Kidney (tissue), 14 donors: ENCODE data around the gene TCF12. TPM values are rescaled to one million over a fixed set of nuclear protein-coding genes. Genes with fewer than 3 reads are reported as not detected.

Experiments
- DNase-seq, 5 donors: peaks; one replicate each; pipeline ENCODE4 v3.0.0-alpha.2; 2013 to 2020
- FAIRE-seq: peaks from 2 replicates; lab custom pipeline; 2012; peaks lifted over from hg19 to GRCh38; lab: Jason Lieb, UNC
- H3K27ac ChIP-seq, 2 donors: one replicate each; pipeline ENCODE4 v1.7.0; 2013; ENCODE audit warnings: low read depth in 2 of 2, low read length in 2 of 2, inconsistent platforms in 1 of 2
- H3K27me3 ChIP-seq: one replicate; pipeline ENCODE4 v1.7.1; 2013; ENCODE audit warnings: low read length, inconsistent platforms; ENCODE audit not compliant: control insufficient read depth, insufficient read depth
- H3K36me3 ChIP-seq, 3 donors: one replicate each; pipeline versions ENCODE4 v1.7.0 to v1.7.1; 2013; ENCODE audit warnings: low read length in 3 of 3, control low read depth in 1 of 3, inconsistent platforms in 1 of 3; ENCODE audit not compliant: insufficient read depth in 3 of 3, control insufficient read depth in 2 of 3
- H3K4me1 ChIP-seq, 3 donors: one replicate each; pipeline versions ENCODE4 v1.7.0 to v1.7.1; 2013; ENCODE audit warnings: low read length in 3 of 3, inconsistent platforms in 1 of 3, low read depth in 1 of 3; ENCODE audit not compliant: control insufficient read depth in 2 of 3, insufficient read depth in 2 of 3
- H3K4me3 ChIP-seq, 3 donors: one replicate each; pipeline versions ENCODE4 v1.7.0 to v1.8.1; 2013; ENCODE audit warnings: low read length in 3 of 3, control low read depth in 1 of 3, inconsistent platforms in 1 of 3
- H3K9ac ChIP-seq, 3 donors: one replicate each; pipeline versions ENCODE4 v1.7.0 to v1.7.1; 2013; ENCODE audit warnings: low read length in 3 of 3, control low read depth in 1 of 3, inconsistent platforms in 1 of 3
- H3K9me3 ChIP-seq, 3 donors: one replicate each; pipeline versions ENCODE4 v1.7.0 to v1.7.1; 2013; ENCODE audit warnings: low read length in 3 of 3, control low read depth in 1 of 3, inconsistent platforms in 1 of 3; ENCODE audit not compliant: control insufficient read depth in 2 of 3, insufficient read depth in 1 of 3
- CTCF ChIP-seq: IDR thresholded peaks from 3 replicates; pipeline ENCODE4 v1.5.1; 2012; ENCODE audit warnings: mild to moderate bottlenecking, moderate library complexity, borderline replicate concordance; ENCODE audit not compliant: insufficient read depth; ENCODE audit errors: extremely low read depth
- intact Hi-C: fragments of 100-400 bp; cut with DNase I; formaldehyde crosslinking; loops from one replicate; pipeline ENCODE4 v1.11.1; 2022
- polyA plus RNA-seq: library from polyadenylated mRNA; stranded (reverse); fragments of 350-450 nt; fragmentation: Illumina TruSeq; extraction: RNeasy Lipid Tissue Mini Kit (QIAGEN cat#74804); gene quantifications from one replicate; pipeline ENCODE4 v1.2.3, GENCODE V29; 2014; ENCODE audit warnings: low read depth, low replicate concordance; ENCODE audit not compliant: insufficient read depth
- total RNA-seq: library from RNA; stranded (reverse); fragmentation: NEBNext Ultra II Directional; extraction: Animal tissue kit (Norgen Biotek cat#: 25700); gene quantifications from one replicate; pipeline ENCODE4 v1.2.1, GENCODE V29; 2021
- donor health status: control.
- donor health status: control.
- donor health status: control.
- donor health status: control.
- donor health status: control.
- donor health status: DM: yes; HTN: yes; CAD: no.
- donor health status: Normal renal cell carcinoma (clear cell type).

The TCF12 gene
- total and polyA plus RNA-seq, 2 donors from 2014 or later: 16.3 to 116 TPM

GRCh38 chr15:57138349-57138788 lies 219.9 kb downstream of the TCF12 start:
- H3K4me1 ChIP-seq: peaks cover 5 to 6% (median 5%) of the 10 kb centered on the region in 3 donors

GRCh38 chr15:57143511-57144078 lies 225.2 kb downstream of the TCF12 start:
- no peak for TF ChIP-seq CTCF
- Histone ChIP-seq H3K36me3 (no peaks in the 10 kb centered on the region), H3K4me3 (no peak overlapping the region), H3K4me1 (peaks cover 0 to 3% (median 0%) of the 10 kb centered on the region in 3 donors), H3K9me3 (no peaks in the 10 kb centered on the region), H3K9ac (no peak overlapping the region), H3K27ac (no peak overlapping the region), H3K27me3 (no peaks in the 10 kb centered on the region)
- no peak for FAIRE-seq
- DNase-seq: no peak
- intact Hi-C loops: loop anchor here (10.0 kb wide), 1 partner anchor 161 kb away; no protein-coding TSS in a partner anchor

More at GRCh38 chr15:57138349-57138788, 219.9 kb downstream of the TCF12 start:
- FAIRE-seq (peak; percentile 45), DNase-seq (peak in 3 of 5 donors; percentile 37 to 84 (median 67))
- Histone ChIP-seq H3K36me3 (no peaks in the 10 kb centered on the region), H3K4me3 (no peak overlapping the region), H3K27ac (no peak overlapping the region), H3K9me3 (no peaks in the 10 kb centered on the region), H3K27me3 (no peaks in the 10 kb centered on the region), H3K9ac (no peak overlapping the region)
- peak; percentile 56 for TF ChIP-seq CTCF
- intact Hi-C loops: no loop called here

- Histone ChIP-seq H3K4me3 (no peak overlapping the region), H3K27me3 (no peaks in the 10 kb centered on the region), H3K4me1 (peaks cover 0 to 7% (median 0%) of the 10 kb centered on the region in 3 donors), H3K27ac (no peak overlapping the region), H3K36me3 (no peaks in the 10 kb centered on the region), H3K9ac (no peak overlapping the region), H3K9me3 (no peaks in the 10 kb centered on the region)
- TF ChIP-seq CTCF: no peak
- DNase-seq: no peak
- intact Hi-C loops: loop anchor here (10.0 kb wide), 1 partner anchor 160 kb away; no protein-coding TSS in a partner anchor
- FAIRE-seq: no peak
Measured at GRCh38 chr15:57144448-57144847, 226.0 kb downstream of the TCF12 start.
